ENCODE results near the gene IQSEC3.
"Not testable (repeated sequence)": the region's sequence is repeated elsewhere in the genome, so short reads cannot be mapped to it uniquely, and the experiment has no call there.

Gene IQSEC3

GRCh38 chr12:115518-115917 is 49.0 kb downstream of the IQSEC3 start:
- DNase-seq = no peak

GRCh38 chr12:115960-116915 is 49.7 kb downstream of the IQSEC3 start:
- DNase-seq = no peak

- DNase-seq = no peak
Measured at GRCh38 chr12:117311-117710, 50.7 kb downstream of the IQSEC3 start.

- no peak for DNase-seq
Measured at GRCh38 chr12:117816-118345, 51.3 kb downstream of the IQSEC3 start.

- no peak for DNase-seq
Measured at GRCh38 chr12:118591-118990, 52.0 kb downstream of the IQSEC3 start.

GRCh38 chr12:120951-121350 is 54.4 kb downstream of the IQSEC3 start:
- DNase-seq = no peak

GRCh38 chr12:121647-122046 is 55.1 kb downstream of the IQSEC3 start:
- no peak for DNase-seq

- DNase-seq = no peak
Measured at GRCh38 chr12:125075-125474, 58.5 kb downstream of the IQSEC3 start.

- no peak for DNase-seq
Measured at GRCh38 chr12:125566-125965, 59.0 kb downstream of the IQSEC3 start.

- no peak for DNase-seq
Measured at GRCh38 chr12:128079-128478, 61.5 kb downstream of the IQSEC3 start.

- no peak for DNase-seq
Measured at GRCh38 chr12:129001-129400, 62.4 kb downstream of the IQSEC3 start.

GRCh38 chr12:130519-130918 is 64.0 kb downstream of the IQSEC3 start:
- no peak for DNase-seq

GRCh38 chr12:131008-131407 is 64.4 kb downstream of the IQSEC3 start:
- DNase-seq = no peak

- DNase-seq = no peak
Measured at GRCh38 chr12:131732-132495, 65.3 kb downstream of the IQSEC3 start.

- DNase-seq = not testable (repeated sequence)
Measured at GRCh38 chr12:133616-134232, 67.2 kb downstream of the IQSEC3 start.

- no peak for DNase-seq
Measured at GRCh38 chr12:135138-135537, 68.6 kb downstream of the IQSEC3 start.

GRCh38 chr12:138171-138897 is 71.8 kb downstream of the IQSEC3 start:
- DNase-seq = no peak

- DNase-seq = no peak
Measured at GRCh38 chr12:138898-139534, 72.4 kb downstream of the IQSEC3 start.

- DNase-seq = no peak
Measured at GRCh38 chr12:139585-139984, 73.0 kb downstream of the IQSEC3 start.

GRCh38 chr12:140162-140561 is 73.6 kb downstream of the IQSEC3 start:
- no peak for DNase-seq

GRCh38 chr12:143964-144649 is 77.5 kb downstream of the IQSEC3 start:
- DNase-seq = no peak

Data from NCI-H748 treated with DMSO at 0.1 percent for 48 hours (cell line).